Ramos (cell line): ENCODE measurements around the gene OXLD1.

Experiments
- in situ Hi-C: fragments of 300-500 bp; cut with MboI; formaldehyde crosslinking; loops from one replicate; pipeline ENCODE4 v1.14.3; 2022; ENCODE audit warnings: low sequenced_read_pairs; ENCODE audit not compliant: unreplicated experiment

The OXLD1 gene

DNA sequence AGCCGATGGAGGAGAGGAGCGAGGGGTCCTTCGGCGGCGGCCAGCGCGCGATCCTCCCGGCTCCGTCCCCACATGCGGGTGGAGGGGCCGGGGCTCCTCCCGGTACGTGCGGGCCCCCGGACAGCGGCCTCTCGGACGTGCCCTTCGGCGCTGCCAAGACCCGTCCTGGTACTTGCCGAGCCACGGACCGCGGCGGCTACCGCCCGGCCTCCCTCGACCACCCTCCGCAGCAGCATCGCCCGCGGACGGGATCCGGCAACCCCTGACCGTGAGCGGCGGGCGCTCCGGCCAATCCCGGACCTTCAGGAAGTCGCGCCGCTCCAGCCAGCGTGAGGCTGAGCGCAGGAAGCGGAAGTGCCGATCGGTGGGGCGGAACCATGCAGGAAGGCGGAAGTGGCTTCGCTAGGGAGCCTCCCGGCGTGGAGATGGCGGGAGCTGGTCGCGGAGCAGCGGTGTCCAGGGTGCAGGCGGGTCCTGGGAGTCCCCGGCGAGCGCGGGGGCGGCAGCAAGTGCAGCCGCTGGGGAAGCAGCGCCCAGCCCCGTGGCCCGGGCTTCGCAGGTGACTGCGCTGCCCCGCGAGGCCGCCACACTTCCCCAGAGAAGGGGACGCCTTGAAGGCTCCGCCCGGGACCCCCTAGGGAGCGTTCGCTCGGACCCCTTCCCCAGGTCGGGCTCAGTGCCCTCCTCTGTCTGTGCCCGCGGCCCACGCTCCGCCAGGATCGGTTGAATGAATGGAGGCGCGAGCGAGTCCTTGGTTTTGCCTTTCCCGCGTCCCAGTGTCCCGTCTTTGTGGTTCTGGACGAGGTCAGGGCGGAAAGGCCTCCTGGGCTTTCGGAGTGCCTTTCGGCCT is at the start of gene OXLD1, which contains the start of gene CCDC137:
OXLD1 (minus strand) TSS at position 264 of the 850 bp plus-strand sequence; CDS start at position 236, 28 bp downstream.
CCDC137 (plus strand) TSS at position 396 of the 850 bp plus-strand sequence; CDS start at position 426, 30 bp downstream.
- in situ Hi-C loops: no loop called here

DNA sequence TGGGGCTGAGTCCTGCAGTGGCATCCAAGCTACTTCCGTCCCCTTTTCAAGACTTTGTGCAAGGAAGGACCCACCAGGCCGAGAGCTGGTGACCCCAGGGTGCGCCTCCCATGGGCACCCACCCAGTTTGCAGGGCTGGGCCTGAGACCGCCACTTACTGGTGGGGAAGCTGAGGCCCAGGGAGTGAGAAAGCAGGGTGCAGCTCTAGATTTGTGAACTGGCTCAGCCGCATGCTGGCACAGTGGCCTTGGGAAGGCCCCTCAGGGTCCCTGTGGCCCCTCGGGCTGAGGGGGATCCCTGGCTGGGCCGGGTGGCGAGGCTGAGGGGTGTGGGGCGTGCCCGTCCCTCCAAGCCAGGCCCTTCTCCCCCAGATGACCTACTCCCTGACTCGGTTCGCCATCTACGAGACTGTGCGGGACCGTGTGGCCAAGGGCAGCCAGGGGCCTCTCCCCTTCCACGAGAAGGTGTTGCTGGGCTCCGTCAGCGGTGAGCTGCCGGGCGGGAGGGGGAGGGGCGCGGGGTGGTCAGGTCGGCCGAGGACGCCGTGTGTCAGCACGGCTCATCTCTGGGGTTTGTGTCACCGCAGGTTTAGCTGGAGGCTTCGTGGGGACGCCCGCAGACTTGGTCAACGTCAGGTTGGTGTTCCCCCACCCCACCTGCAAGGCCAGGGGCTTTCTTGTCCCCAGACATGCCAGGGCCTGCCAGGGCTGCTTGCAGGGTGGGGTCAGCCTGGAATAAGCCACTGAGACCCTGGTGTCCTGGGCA is 48.9 kb upstream of the OXLD1 start:
- in situ Hi-C loops: no loop called here

DNA sequence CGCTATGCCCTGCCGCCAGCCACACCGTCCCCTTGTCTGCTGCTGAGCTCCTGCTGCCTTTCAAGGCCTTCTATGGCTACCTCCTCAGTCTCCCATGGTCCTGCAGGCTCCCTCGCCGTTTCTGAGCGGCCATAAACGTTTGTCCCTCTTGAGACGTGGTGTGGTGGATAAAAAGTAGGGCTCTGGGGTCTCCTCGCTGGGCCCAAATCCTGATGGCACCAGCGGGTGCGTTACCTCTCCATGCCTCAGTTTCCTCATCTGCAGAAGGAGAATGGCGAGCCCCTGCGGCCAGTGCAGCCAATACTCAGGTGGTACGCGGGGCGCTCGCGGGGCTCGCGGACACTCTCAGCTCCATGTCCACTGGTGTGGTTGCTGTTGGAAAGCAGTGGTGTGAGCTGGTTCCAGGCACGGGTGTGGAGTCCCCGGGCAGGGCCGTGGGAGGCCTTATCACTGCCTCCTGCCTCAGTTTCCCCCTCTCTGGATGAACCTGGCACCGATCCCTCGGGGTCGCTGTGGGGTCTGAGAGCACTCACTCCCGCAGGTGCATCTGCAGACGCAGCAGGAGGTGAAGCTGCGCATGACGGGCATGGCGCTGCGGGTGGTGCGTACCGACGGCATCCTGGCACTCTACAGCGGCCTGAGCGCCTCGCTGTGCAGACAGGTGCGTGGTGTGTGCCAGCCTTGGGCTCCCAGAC is 48.2 kb upstream of the OXLD1 start:
- in situ Hi-C loops: no loop called here

DNA sequence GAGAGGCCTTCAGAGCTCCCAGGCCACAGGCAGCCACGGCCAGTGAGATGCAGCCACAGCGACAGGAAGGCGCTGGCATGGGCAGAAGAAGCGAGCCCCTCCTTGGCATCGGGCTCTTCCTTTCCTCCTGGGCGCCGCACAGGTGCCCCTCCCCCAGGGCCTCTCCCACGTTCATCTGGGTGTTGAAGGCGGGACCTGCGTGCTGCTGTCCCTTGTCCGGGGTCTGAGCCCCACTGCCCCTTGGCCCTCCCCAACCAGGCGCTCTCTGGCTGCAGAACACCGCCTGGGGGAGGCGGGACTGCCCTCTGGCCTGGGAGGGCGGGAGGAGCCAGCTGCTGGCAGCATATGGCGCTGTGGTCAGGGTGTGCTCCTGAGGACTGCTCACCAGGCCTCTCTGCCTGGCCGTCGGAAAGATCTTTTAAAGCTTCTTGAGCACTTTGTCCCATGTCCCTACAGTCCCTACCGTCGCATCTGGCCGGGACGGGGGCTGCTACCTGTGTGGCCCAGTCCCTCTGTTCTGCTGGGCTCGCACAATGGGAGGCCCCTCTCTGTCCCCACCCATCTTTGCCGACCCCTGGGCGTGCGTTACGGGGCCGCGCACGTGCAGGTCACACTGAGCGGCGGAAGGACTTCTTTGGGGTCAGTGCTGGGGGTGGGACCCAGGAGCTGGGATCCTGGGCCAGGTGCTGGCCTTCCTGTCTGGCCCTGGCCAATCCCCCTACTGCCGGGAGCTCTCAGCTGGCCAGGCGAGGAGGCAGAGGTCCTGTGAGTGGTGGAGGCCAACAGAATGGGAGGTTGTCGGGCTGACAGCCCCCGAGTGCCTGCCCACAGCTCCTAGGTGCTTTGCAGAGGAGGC is 47.4 kb upstream of the OXLD1 start:
- in situ Hi-C loops: no loop called here

DNA sequence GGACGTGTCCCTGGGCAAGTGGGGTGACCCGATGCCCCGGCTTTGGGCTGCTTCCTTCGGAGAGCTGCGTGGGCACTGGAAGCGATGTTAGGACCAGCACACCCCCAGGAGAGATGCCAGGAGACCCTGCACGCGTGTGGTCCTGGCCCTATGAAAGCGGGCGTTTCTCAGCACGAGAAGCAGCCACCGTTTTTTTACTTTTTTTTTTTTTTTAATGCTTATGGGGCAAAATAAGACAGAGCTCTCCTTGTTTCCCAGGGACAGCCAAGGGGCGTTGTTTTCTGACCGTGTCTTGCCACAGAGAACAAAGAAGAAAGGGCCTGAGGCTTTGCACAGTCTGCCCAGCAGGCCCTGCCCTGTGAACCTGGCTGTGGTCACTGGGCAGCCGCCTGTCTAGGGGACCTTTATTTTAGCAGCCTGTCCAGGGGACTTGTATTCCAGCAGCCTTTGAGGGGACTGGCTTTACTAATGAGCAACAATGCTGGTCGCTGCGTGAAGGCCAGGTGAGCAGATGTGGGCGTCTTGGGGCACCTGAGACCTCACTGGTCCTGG is 46.7 kb upstream of the OXLD1 start:
- in situ Hi-C loops: no loop called here

DNA sequence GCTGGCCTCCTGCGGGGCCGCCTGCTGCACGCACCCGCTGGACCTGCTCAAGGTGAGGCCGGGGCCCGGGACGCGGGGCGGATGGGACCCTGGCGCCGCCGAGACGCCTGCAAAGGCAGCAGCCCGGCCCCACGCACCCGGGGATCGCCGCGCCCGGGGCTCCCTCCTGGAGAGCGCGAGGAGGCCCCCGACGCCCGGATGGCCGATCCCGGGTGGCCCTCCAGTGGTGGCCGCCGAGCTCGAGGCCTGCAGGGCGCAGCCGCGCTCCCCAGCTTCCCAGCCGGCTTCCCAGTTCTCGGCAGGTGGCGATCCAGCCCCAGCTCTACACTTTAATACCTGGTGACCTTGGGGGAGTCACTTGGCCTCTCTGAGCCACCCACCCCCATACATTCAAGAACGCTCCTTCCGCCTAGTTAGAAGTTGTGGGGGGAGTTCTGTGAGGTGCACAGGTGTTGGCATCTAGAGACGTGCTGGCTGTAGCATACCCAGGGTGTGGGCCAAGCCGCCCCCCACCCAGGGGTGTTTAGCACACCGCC is 46.1 kb upstream of the OXLD1 start:
- in situ Hi-C loops: no loop called here

DNA sequence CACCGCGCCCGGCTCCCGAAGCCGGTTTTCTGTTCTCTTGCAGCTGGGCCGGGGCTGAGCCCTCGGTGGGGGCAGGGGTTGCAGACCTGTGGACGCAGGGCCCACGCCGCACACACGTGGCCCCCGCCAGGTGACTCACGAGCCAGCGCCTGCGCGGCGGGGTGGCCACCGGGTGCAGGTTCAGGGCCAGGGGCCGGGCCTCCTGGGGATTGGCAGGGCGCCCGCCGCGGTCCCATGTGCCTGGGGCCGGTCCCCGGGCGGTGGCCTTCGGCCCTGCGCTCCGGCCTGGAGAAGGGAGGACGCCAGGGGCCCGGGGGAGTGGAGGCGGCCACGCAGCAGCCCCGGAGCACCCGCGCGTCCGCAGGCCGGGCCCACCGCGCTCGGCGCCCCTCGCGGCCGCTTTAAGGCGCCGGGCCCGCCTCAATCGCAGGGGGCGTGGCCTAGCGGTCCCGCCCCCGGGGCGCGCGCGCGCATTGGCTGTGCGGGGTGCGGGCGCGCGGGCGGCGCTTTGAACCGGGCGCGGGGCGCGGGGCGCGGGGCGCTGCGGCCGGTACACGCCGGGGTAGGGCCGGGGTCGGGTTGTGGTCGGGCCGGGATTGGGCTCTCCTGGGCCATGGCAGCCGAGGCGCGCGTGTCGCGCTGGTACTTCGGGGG is 45.5 kb upstream of the OXLD1 start, which contains the start of gene SLC25A10:
SLC25A10 (plus strand) TSS at position 471 of the 654 bp plus-strand sequence; CDS start at position 614, 143 bp downstream.
- in situ Hi-C loops: no loop called here

DNA sequence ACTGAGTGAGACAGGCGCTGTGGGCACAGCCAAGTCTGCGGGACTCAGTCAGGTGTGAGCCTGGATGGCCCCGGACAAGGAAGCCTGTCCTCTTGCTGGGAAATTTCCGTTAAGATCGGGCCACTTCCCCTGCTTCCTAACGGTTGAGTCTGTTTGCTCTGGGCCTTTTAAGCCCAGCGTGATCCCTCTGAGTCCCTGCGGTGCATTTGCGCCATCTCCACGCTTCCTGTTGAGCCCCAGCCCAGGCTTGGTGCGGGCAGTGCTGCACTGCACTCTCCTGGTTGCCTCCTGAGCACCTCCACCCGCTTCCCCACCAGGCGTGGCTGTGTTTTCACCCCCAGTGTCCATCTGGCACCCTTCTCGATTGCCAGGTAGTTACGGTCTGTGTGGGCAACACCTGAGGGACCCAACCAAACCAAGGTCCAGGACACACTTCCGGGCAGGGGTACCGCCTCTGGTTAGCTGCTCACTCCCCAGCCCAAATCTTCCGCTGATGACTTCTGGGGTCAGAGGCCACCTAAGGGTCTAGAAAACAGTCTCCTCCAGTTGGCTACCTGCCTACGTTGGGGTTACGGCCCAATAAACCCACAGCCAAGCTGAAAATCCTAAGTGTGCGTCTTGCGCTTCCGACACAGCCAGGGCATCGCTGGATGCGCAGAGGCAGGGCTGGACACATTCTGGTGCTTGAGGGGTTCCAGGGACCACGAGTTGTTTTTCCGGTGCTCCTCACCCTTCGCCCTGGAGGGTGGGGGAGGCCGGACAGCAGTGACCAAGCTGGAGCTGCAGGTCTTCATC is 44.3 kb upstream of the OXLD1 start:
- in situ Hi-C loops: no loop called here

DNA sequence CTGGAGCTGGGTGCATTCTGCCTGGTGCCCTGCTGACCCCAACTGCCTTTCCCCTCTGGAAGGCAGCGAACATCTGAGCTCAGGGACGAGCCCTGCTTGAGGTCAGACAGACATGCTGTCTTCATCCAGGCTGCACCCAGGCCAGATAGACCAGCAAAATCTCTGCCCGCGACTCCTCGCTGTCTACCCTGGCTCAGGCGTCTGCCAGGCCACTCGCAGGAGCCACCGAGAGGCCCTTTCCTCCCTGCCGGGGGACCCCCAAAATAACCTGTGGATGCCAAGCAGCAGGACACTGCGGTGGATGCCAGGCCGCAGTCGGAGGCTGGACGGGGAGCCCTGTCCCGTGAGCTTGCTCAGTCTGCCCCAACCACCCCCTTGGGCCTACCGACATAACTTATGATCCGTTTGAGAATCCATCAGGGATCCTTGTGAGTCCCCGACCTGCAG is 42.4 kb upstream of the OXLD1 start:
- in situ Hi-C loops: no loop called here

DNA sequence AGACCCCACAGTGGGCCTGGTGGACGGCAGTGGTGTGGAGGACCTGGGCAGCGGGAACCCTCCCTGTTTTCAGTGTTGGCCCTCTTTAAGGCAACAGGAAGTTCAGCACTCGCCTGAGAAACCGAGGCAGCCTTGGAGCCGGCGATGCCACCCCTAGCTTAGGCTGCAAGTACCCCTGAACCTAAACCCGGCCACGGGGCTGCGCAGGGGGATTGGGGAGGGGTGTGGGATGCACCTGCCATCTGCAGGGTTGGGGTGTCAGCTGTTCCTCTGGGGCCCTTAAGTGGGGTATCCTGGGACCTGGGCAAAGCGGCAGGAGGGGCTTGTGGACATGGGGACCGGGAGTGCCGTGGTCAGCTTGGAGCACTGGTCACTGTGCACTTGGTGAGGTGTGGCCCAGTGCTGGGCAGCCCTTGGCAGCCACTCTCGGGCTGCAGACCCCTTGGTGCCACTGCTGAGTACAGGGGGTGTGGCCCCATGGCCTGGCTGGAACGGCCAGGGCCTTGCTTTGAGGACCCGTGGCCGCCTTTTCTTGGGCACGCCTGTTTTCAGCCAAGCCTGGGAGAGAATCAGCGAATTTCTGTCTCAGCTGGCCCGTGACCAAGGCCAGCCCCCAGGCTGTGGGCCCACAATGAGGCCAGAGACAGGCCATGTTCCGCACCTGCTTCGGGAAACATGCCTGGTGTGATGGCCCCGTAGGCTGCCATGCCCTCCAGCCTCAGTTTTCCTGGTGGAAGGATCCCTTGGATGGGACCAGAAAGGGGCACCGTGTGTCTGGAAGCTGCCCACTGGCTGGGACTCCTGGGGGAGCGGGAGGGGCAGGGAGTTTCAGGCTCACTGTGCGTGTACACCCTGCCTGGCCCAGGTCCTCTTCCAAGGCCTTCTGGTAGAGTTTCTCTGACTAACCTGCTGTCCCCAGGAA is 41.6 kb upstream of the OXLD1 start:
- in situ Hi-C loops: no loop called here

DNA sequence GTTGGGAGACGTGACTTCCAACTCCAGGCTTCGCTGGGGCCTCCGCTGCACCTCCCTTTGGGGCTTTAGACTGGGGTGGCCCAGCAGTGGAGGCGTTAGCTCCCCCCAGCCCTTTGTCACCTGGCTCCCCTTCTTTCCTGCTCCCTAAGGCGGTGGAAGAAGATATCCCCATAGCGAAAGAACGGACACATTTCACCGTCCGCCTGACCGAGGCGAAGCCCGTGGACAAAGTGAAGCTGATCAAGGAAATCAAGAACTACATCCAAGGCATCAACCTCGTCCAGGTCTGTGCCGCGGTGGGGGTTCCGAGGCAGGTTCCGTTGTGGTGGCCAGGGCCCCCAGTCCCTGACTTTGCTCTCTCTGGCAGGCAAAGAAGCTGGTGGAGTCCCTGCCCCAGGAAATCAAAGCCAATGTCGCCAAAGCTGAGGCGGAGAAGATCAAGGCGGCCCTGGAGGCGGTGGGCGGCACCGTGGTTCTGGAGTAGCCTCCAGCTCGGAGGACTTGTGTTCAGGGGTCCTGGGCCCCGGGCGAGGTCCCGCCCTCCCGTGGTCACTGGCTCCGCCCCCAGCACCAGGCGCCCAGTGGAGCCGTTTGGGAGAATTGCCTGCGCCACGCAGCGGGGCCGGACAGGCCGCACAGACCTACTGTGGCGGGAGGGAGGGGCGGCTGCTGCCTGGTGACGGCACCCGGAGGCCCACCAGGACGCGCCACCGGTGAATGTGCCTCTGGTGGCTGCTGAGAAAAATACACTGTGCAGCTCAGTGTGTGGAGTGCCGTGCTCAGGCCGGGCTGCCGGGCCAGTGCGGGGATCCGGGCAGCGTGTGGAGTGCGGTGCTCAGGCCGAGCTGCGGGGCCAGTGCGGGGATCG is 40.6 kb upstream of the OXLD1 start:
- in situ Hi-C loops: no loop called here

DNA sequence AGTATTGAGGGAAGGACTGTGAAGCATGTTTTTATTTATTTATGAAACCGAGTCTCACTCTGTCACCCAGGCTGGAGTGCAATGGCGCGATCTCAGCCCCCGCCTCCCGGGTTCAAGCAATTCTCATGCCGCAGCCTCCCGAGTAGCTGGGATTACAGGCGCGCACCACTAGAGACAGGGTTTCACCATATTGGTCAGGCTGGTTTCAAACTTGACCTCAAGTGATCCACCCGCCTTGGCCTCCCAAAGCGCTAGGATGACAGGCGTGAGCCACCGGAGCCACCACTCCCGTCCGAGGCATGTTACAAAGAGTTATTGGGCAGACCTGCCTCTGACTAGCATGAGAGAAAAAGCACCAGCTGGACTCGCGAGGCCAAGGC is 39.8 kb upstream of the OXLD1 start:
- in situ Hi-C loops: no loop called here

DNA sequence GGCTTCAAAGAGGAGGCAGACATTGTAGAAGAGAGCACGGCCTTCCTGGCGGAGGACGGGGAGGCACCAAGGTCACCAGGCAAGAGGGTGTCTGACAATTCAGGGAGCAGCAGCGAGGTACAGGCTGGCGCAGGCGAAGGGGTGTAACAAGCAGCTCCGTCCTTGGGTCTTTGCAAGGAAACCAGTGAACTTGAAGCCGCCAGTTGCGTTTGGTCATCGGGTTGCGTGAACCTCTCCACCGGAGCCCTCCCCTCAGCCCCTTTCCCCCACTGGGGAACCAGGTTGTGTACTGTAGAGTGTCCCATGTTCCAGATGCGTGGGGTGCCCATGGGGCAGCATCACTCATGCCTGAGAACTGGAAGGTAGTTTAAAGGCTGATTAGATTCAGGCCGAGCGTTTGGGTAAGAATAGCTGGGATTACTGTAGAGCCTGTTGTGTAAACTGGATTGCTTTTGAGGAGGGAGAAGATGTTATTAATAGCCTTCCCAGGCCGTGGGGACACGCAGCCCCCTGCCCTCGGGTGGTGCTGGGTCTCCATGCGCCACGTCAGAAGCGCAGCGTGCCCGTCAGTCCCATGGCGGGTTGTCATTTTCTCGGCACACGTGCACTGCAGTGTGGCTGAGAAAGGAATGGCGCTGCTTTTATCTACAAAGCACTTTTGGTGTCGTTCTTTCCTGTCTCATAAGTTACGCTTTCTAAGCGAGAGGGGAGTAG is 39.3 kb upstream of the OXLD1 start:
- in situ Hi-C loops: no loop called here

DNA sequence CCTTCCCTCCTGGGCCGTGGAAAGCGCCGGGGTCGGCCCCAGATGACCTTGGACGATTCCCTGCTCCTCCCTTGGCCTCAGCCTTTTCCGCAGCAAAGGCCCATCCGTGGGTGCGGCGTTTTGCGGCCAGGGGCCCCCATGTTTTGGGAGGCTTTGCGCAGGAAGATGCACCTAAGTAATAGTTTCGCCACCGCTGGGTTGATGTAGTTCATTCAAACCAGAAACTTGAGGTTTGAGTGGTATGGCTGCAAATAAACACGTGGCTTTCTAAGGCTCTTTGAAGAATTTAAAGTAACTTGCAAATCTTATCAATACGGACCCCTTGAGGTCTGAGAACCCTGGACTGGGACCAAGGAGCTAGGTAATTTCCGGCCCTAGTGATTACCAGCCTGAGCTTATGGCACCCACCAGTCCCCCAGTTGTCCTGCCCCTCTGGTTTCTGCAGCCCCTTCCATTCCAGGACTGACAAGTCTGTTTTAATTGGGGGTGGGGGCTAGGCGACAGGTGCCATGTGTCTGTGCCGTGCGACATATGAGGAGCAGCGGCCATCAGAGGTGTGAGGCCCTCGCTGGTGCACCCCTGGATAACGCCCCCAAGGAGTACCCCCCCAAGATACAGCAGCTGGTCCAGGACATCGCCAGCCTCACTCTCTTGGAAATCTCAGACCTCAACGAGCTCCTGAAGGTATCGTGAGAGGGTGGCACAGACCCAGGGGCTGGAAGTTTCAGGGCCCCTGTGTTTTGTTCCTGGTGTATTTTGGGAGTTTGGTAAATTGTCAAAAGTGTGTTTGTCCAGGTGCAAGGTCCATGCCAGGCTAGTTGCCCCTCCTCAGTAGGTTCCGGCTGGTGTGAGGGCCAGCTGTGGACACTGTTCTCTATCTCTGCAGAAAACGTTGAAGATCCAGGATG is 37.6 kb upstream of the OXLD1 start:
- in situ Hi-C loops: no loop called here
